H9 (cell line): ENCODE results near the gene BAX. TPM values are rescaled to one million over a fixed set of nuclear protein-coding genes. Genes with fewer than 3 reads are reported as not detected.

Experiments
- DNase-seq: peaks from one replicate; pipeline ENCODE4 v3.0.0-alpha.2; 2017
- H2AFZ ChIP-seq: one replicate; pipeline ENCODE4 v1.6.1; 2013; ENCODE audit warnings: mild to moderate bottlenecking, low read length, control low read depth, moderate library complexity
- H2AK5ac ChIP-seq: 2 replicates; pipeline ENCODE4 v1.6.1; 2013; ENCODE audit warnings: low read length, control low read depth, mixed read lengths; ENCODE audit not compliant: insufficient read length
- H2BK120ac ChIP-seq: one replicate; pipeline ENCODE4 v1.6.1; 2013; ENCODE audit warnings: low read depth, mild to moderate bottlenecking, low read length, control low read depth, inconsistent platforms; ENCODE audit not compliant: poor library complexity, severe bottlenecking
- H2BK12ac ChIP-seq: 2 replicates; pipeline ENCODE4 v1.6.1; 2013; ENCODE audit warnings: low read length, control low read depth, mixed read lengths, low read depth; ENCODE audit not compliant: insufficient read length
- H2BK15ac ChIP-seq: 2 replicates; pipeline ENCODE4 v1.6.1; 2013; ENCODE audit warnings: low read depth, low read length, control low read depth
- H2BK20ac ChIP-seq: one replicate; pipeline ENCODE4 v1.6.1; 2013; ENCODE audit warnings: low read depth, mild to moderate bottlenecking, low read length, control low read depth, inconsistent platforms; ENCODE audit not compliant: poor library complexity, severe bottlenecking
- H2BK5ac ChIP-seq: 2 replicates; pipeline ENCODE4 v1.6.1; 2013; ENCODE audit warnings: low read length, control low read depth, mixed read lengths; ENCODE audit not compliant: insufficient read length
- H3K14ac ChIP-seq: 2 replicates; pipeline ENCODE4 v1.6.1; 2013; ENCODE audit warnings: low read length, control low read depth; ENCODE audit not compliant: insufficient read depth
- H3K18ac ChIP-seq: 2 replicates; pipeline ENCODE4 v1.6.1; 2013; ENCODE audit warnings: low read depth, mild to moderate bottlenecking, mixed read lengths, low read length, control low read depth; ENCODE audit not compliant: insufficient read length
- H3K23ac ChIP-seq: 2 replicates; pipeline ENCODE4 v1.6.1; 2013; ENCODE audit warnings: low read length, control low read depth, mixed read lengths, low read depth; ENCODE audit not compliant: insufficient read length
- H3K23me2 ChIP-seq: 2 replicates; pipeline ENCODE4 v1.6.1; 2013; ENCODE audit warnings: low read depth, mild to moderate bottlenecking, mixed read lengths, low read length, control low read depth; ENCODE audit not compliant: insufficient read length, poor library complexity, severe bottlenecking
- H3K27ac ChIP-seq: 2 replicates; pipeline ENCODE4 v1.5.1; 2013; ENCODE audit warnings: low read length, control low read depth, mixed read lengths, low read depth; ENCODE audit not compliant: insufficient read length
- H3K27me3 ChIP-seq: 2 replicates; pipeline ENCODE4 v1.6.1; 2013; ENCODE audit warnings: low read length, control low read depth, inconsistent platforms; ENCODE audit not compliant: insufficient read depth
- H3K4ac ChIP-seq: 2 replicates; pipeline ENCODE4 v1.6.1; 2013; ENCODE audit warnings: low read depth, mild to moderate bottlenecking, control low read depth, inconsistent platforms, low read length, moderate library complexity
- H3K4me1 ChIP-seq: 2 replicates; pipeline ENCODE4 v1.6.1; 2013; ENCODE audit warnings: low read length, control low read depth, inconsistent platforms; ENCODE audit not compliant: insufficient read depth
- H3K4me2 ChIP-seq: 2 replicates; pipeline ENCODE4 v1.6.1; 2013; ENCODE audit warnings: low read length, control low read depth, mixed read lengths; ENCODE audit not compliant: insufficient read length, insufficient read depth
- H3K56ac ChIP-seq: 2 replicates; pipeline ENCODE4 v1.6.1; 2013; ENCODE audit warnings: low read depth, mild to moderate bottlenecking, mixed read lengths, low read length, control low read depth; ENCODE audit not compliant: insufficient read length
- H3K79me1 ChIP-seq: 2 replicates; pipeline ENCODE4 v1.6.1; 2013; ENCODE audit warnings: low read depth, mild to moderate bottlenecking, moderate library complexity, low read length, control low read depth, inconsistent platforms; ENCODE audit not compliant: insufficient read depth, poor library complexity, severe bottlenecking
- H3K79me2 ChIP-seq: 2 replicates; pipeline ENCODE4 v1.6.1; 2013; ENCODE audit warnings: low read length, control low read depth, inconsistent platforms; ENCODE audit not compliant: insufficient read depth
- H3K9ac ChIP-seq: 2 replicates; pipeline ENCODE4 v1.6.1; 2013; ENCODE audit warnings: low read length, control low read depth, mixed read lengths; ENCODE audit not compliant: insufficient read length; ENCODE audit errors: extremely low read depth
- H3K9me3 ChIP-seq: one replicate; pipeline ENCODE4 v1.6.1; 2013; ENCODE audit warnings: low read depth, low read length, inconsistent platforms; ENCODE audit not compliant: control insufficient read depth
- H3T11ph ChIP-seq: one replicate; pipeline ENCODE4 v1.6.1; 2013; ENCODE audit warnings: mild to moderate bottlenecking, low read length, control low read depth, inconsistent platforms
- H4K20me1 ChIP-seq: one replicate; pipeline ENCODE4 v1.6.1; 2013; ENCODE audit not compliant: control insufficient read depth, insufficient read length, insufficient read depth
- H4K5ac ChIP-seq: 2 replicates; pipeline ENCODE4 v1.6.1; 2013; ENCODE audit warnings: low read depth, mild to moderate bottlenecking, mixed read lengths, low read length, control low read depth; ENCODE audit not compliant: insufficient read length
- H4K8ac ChIP-seq: replicated peaks from 2 replicates; pipeline ENCODE4 v1.6.1; 2013; ENCODE audit warnings: low read length, control low read depth, mixed read lengths, low read depth; ENCODE audit not compliant: insufficient read length
- H4K91ac ChIP-seq: 2 replicates; pipeline ENCODE4 v1.6.1; 2013; ENCODE audit warnings: low read depth, mild to moderate bottlenecking, moderate library complexity, mixed read lengths, low read length, control low read depth; ENCODE audit not compliant: insufficient read length
- H3K27ac Mint-ChIP-seq, 3 experiments: 2 replicates in 2 of 3; 3 replicates in 1 of 3; pipeline ENCODE4 v1.8.0; 2020 to 2021; ENCODE audit warnings: mixed read lengths in 3 of 3, mild to moderate bottlenecking in 1 of 3, moderate library complexity in 1 of 3
- H3K27me3 Mint-ChIP-seq: 2 replicates; pipeline ENCODE4 v1.8.0; 2021; ENCODE audit warnings: low read depth, mild to moderate bottlenecking, moderate library complexity, mixed read lengths
- H3K36me3 Mint-ChIP-seq, 3 experiments: 2 replicates in 2 of 3; 3 replicates in 1 of 3; pipeline ENCODE4 v1.8.0; 2020 to 2021; ENCODE audit warnings: low read depth in 3 of 3, mixed read lengths in 3 of 3; ENCODE audit not compliant: insufficient read depth in 1 of 3
- H3K4me1 Mint-ChIP-seq, 2 experiments: 2 replicates each; pipeline ENCODE4 v1.8.0; 2020; ENCODE audit warnings: mixed read lengths in 2 of 2
- H3K4me3 Mint-ChIP-seq, 2 experiments: 2 replicates in 1 of 2; 3 replicates in 1 of 2; pipeline ENCODE4 v1.8.0; 2020 to 2021; ENCODE audit warnings: mild to moderate bottlenecking in 2 of 2, mixed read lengths in 2 of 2, moderate library complexity in 1 of 2
- H3K9me3 Mint-ChIP-seq, 2 experiments: 2 replicates in 1 of 2; 3 replicates in 1 of 2; pipeline ENCODE4 v1.8.0; 2020; ENCODE audit warnings: mild to moderate bottlenecking in 2 of 2, mixed read lengths in 2 of 2, moderate library complexity in 1 of 2
- CTCF ChIP-seq: fragments of 200-600 bp; sonication (generic); conservative IDR thresholded peaks from 3 replicates; pipeline ENCODE4 v1.8.0; 2021; ENCODE audit warnings: antibody characterized with exemption, mild to moderate bottlenecking
- WGBS: extraction: QIAGEN DNeasy Blood & Tissue Kit; methylation state at CpG from one replicate; pipeline ENCODE4 v1.1.7; 2013; ENCODE audit warnings: missing lambda C conversion rate, low lambda C conversion rate, mixed read lengths; ENCODE audit not compliant: insufficient read length; ENCODE audit errors: extremely low coverage; 5-methylcytosine and 5-hydroxymethylcytosine counted together
- total RNA-seq: library from RNA; stranded (reverse); gene quantifications from 2 replicates; pipeline ENCODE4 v1.2.1, GENCODE V29; 2021

The BAX gene
- total RNA-seq, 1 experiment from 2014 or later = 310 TPM

DNA sequence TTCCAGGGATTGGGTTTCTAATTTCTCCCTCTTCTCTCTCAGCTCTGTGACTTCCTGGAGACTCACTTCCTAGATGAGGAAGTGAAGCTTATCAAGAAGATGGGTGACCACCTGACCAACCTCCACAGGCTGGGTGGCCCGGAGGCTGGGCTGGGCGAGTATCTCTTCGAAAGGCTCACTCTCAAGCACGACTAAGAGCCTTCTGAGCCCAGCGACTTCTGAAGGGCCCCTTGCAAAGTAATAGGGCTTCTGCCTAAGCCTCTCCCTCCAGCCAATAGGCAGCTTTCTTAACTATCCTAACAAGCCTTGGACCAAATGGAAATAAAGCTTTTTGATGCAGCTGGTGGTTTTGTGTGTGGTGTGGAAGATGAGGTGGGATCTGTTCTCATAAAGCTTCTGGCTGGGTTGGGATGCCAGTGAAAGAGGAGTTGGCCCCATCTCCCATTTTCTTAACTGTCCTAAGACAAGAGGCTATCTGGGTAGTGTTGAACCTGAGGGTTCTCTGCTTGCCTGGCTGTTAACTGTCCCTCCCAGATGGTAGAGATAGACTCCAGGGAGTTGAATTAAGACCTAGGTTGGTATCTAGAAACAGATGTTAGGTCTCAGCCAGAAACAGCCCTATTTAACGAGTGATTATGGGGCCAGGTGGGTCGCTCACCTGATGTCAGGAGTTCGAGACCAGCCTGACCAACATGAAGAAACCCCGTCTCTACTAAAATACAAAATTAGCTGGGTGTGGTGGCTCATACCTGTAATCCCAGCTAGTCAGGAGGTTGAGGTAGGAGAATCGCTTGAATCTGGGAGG is 12.1 kb downstream of the BAX start:
- H4K91ac ChIP-seq = no peak overlapping the region

More for the DNA sequence above, 12.1 kb downstream of the BAX start:
- no CpG with 5 or more reads among the region's 10 CpGs for WGBS
- Histone ChIP-seq H2BK15ac (no peak overlapping the region), H4K20me1 (peaks cover 3% of the 10 kb centered on the region), H3K4ac (no peak overlapping the region), H4K8ac (no peak overlapping the region), H3K4me2 (peak overlapping the region; percentile 82), H4K5ac (no peak overlapping the region), H2BK12ac (no peak overlapping the region), H3K9ac (no peak overlapping the region), H2BK20ac (no peak overlapping the region), H2AK5ac (no peak overlapping the region), H3K27ac (no peak overlapping the region), H3K79me1 (no peaks in the 10 kb centered on the region), H3K23ac (no peak overlapping the region), H3K23me2 (peaks cover 14% of the 10 kb centered on the region), H3K9me3 (no peaks in the 10 kb centered on the region), H3K79me2 (no peaks in the 10 kb centered on the region), H3K18ac (no peak overlapping the region), H2BK5ac (no peak overlapping the region), H3K27me3 (no peaks in the 10 kb centered on the region), H2BK120ac (no peak overlapping the region), H3K56ac (no peak overlapping the region), H3K4me1 (no peaks in the 10 kb centered on the region; the same call in 1 of the 2 replicates), H3T11ph (no peak overlapping the region), H3K14ac (no peak overlapping the region), H2AFZ (no peak overlapping the region)
- Mint-ChIP-seq H3K4me1 (peaks cover 34 to 57% of the 10 kb centered on the region in 2 experiments), H3K27ac (peak overlapping the region; percentile 15 to 98 (median 96); a peak in 5 of 7 replicates), H3K9me3 (peaks cover 0 to 5% of the 10 kb centered on the region in 2 experiments; a peak in 1 of 5 replicates), H3K4me3 (peak overlapping the region; percentile 96 to 98), H3K27me3 (peaks cover 2% of the 10 kb centered on the region; the same call in 1 of the 2 replicates), H3K36me3 (peaks cover 33 to 53% (median 47%) of the 10 kb centered on the region in 3 experiments; a peak in 6 of 7 replicates)
- no peak for TF ChIP-seq CTCF
- no peak for DNase-seq
